Liver (tissue), 9 donors: Measurements from ENCODE around the gene TFB2M. TPM values are rescaled to one million over a fixed set of nuclear protein-coding genes. Genes with fewer than 3 reads are reported as not detected.

Experiments
- DNase-seq: peaks from one replicate; pipeline ENCODE4 v3.0.0-alpha.2; 2017; ENCODE audit warnings: low spot score
- H3K27ac ChIP-seq, 2 donors: one replicate each; pipeline ENCODE4 v1.7.0; 2013; ENCODE audit warnings: inconsistent platforms in 2 of 2, low read length in 2 of 2, control low read depth in 1 of 2, low read depth in 1 of 2, mild to moderate bottlenecking in 1 of 2
- H3K27me3 ChIP-seq, 4 donors: one replicate each; pipeline versions ENCODE4 v1.6.1 to v1.7.0; 2013; ENCODE audit warnings: low read length in 3 of 4, inconsistent platforms in 1 of 4, mild to moderate bottlenecking in 1 of 4, moderate library complexity in 1 of 4; ENCODE audit not compliant: control insufficient read depth in 4 of 4, insufficient read depth in 4 of 4
- H3K36me3 ChIP-seq, 4 donors: one replicate each; pipeline versions ENCODE4 v1.6.1 to v1.7.0; 2013; ENCODE audit warnings: low read length in 3 of 4, mild to moderate bottlenecking in 3 of 4, low read depth in 1 of 4, moderate library complexity in 1 of 4; ENCODE audit not compliant: control insufficient read depth in 4 of 4, insufficient read depth in 3 of 4
- H3K4me1 ChIP-seq, 4 donors: one replicate each; pipeline versions ENCODE4 v1.6.1 to v1.7.0; 2013; ENCODE audit warnings: low read length in 3 of 4, mild to moderate bottlenecking in 3 of 4, moderate library complexity in 1 of 4; ENCODE audit not compliant: control insufficient read depth in 4 of 4, insufficient read depth in 4 of 4
- H3K4me3 ChIP-seq, 3 donors: one replicate each; pipeline versions ENCODE4 v1.6.1 to v1.7.0; 2013; ENCODE audit warnings: low read length in 3 of 3, control low read depth in 1 of 3, low read depth in 1 of 3, mild to moderate bottlenecking in 1 of 3
- H3K9ac ChIP-seq, 2 donors: one replicate each; pipeline ENCODE4 v1.7.0; 2013; ENCODE audit warnings: low read length in 2 of 2, mild to moderate bottlenecking in 2 of 2, moderate library complexity in 2 of 2, control low read depth in 1 of 2, low read depth in 1 of 2
- H3K9me3 ChIP-seq, 4 donors: one replicate each; pipeline versions ENCODE4 v1.6.1 to v1.7.0; 2013; ENCODE audit warnings: low read length in 3 of 4; ENCODE audit not compliant: control insufficient read depth in 4 of 4
- ATF3 ChIP-seq: IDR thresholded peaks from 2 replicates; pipeline ENCODE4 v1.6.1; 2016; ENCODE audit warnings: antibody characterized with exemption
- CTCF ChIP-seq: fragments of 150-350 bp; IDR thresholded peaks from 2 replicates; pipeline ENCODE4 v1.5.1; 2017; ENCODE audit warnings: improper control_type of control experiment, low read depth, low read length; ENCODE audit not compliant: missing input control
- EGR1 ChIP-seq, 2 donors: IDR thresholded peaks; 2 replicates each; pipeline ENCODE4 v1.6.1; 2016 to 2018; ENCODE audit warnings: antibody characterized with exemption in 2 of 2, low read depth in 2 of 2
- FOXA1 ChIP-seq: IDR thresholded peaks from 2 replicates; pipeline ENCODE4 v1.6.1; 2016; ENCODE audit warnings: antibody characterized with exemption
- FOXA2 ChIP-seq: IDR thresholded peaks from 2 replicates; pipeline ENCODE4 v1.6.1; 2016; ENCODE audit warnings: antibody characterized with exemption
- GABPA ChIP-seq, 2 donors: IDR thresholded peaks in 1 of 2; conservative IDR thresholded peaks in 1 of 2; 2 replicates each; pipeline ENCODE4 v1.6.1; 2016; ENCODE audit warnings: antibody characterized with exemption in 2 of 2, mild to moderate bottlenecking in 1 of 2, moderate library complexity in 1 of 2
- HNF4A ChIP-seq, 2 donors: conservative IDR thresholded peaks; 2 replicates each; pipeline ENCODE4 v1.6.1; 2016; ENCODE audit warnings: antibody characterized with exemption in 2 of 2, mild to moderate bottlenecking in 2 of 2
- HNF4G ChIP-seq: IDR thresholded peaks from 2 replicates; pipeline ENCODE4 v1.6.1; 2016; ENCODE audit warnings: antibody characterized with exemption
- JUND ChIP-seq, 2 donors: IDR thresholded peaks; 2 replicates each; pipeline ENCODE4 v1.6.1; 2016; ENCODE audit warnings: antibody characterized with exemption in 2 of 2
- MAX ChIP-seq: IDR thresholded peaks from 2 replicates; pipeline ENCODE4 v1.6.1; 2016; ENCODE audit warnings: antibody characterized with exemption
- NR2F2 ChIP-seq: IDR thresholded peaks from 2 replicates; pipeline ENCODE4 v1.6.1; 2016; ENCODE audit warnings: antibody characterized with exemption
- RAD21 ChIP-seq, 2 donors: IDR thresholded peaks; 2 replicates each; pipeline ENCODE4 v1.6.1; 2016; ENCODE audit warnings: antibody characterized with exemption in 2 of 2, mild to moderate bottlenecking in 2 of 2
- REST ChIP-seq: IDR thresholded peaks from 2 replicates; pipeline ENCODE4 v1.6.1; 2016; ENCODE audit warnings: antibody characterized with exemption, mild to moderate bottlenecking
- RXRA ChIP-seq, 2 donors: IDR thresholded peaks; 2 replicates each; pipeline ENCODE4 v1.6.1; 2017 to 2018; ENCODE audit warnings: antibody characterized with exemption in 2 of 2, mild to moderate bottlenecking in 1 of 2
- SP1 ChIP-seq: IDR thresholded peaks from 2 replicates; pipeline ENCODE4 v1.6.1; 2018; ENCODE audit warnings: antibody characterized with exemption, mild to moderate bottlenecking
- TAF1 ChIP-seq: conservative IDR thresholded peaks from 2 replicates; pipeline ENCODE4 v1.6.1; 2016; ENCODE audit warnings: antibody characterized with exemption, mild to moderate bottlenecking
- YY1 ChIP-seq: IDR thresholded peaks from 2 replicates; pipeline ENCODE4 v1.6.1; 2016; ENCODE audit warnings: antibody characterized with exemption, mild to moderate bottlenecking
- ZBTB33 ChIP-seq: IDR thresholded peaks from 2 replicates; pipeline ENCODE4 v1.6.1; 2016; ENCODE audit warnings: antibody characterized with exemption
- WGBS: extraction: QIAGEN DNeasy Blood & Tissue Kit; methylation state at CpG from one replicate; pipeline ENCODE4 v1.1.7; 2013; 5-methylcytosine and 5-hydroxymethylcytosine counted together
- polyA plus RNA-seq, 2 donors: library from polyadenylated mRNA; stranded (reverse) in 1 of 2; unstranded in 1 of 2; fragments of 200-250 nt in 1 of 2; fragments of >200 nt in 1 of 2; fragmentation: Nextera tagmentation in 1 of 2; extraction: Ambion mirVana in 1 of 2; gene quantifications; one replicate each; pipeline versions ENCODE4 v1.2.1 to v1.2.3, GENCODE V29; 2013 to 2015
- total RNA-seq, 2 donors: library from RNA; depleted of rRNA; stranded (reverse); fragments of >200 nt; gene quantifications; one replicate each; pipeline ENCODE4 v1.2.3, GENCODE V29; 2014
- donor health status: healthy.
- donor health status: healthy.
- donor health status: healthy.
- donor health status: healthy.
- donor health status: healthy.

The TFB2M gene
- total and polyA plus RNA-seq, 4 donors: 15.0 to 26.4 (median 23.5) TPM

- TF ChIP-seq GABPA (IDR thresholded peaks at IDR 0.05 in 1 of 2, conservative IDR thresholded peaks at IDR 0.05 in 1 of 2): no peak
- TF ChIP-seq ATF3: no peak
- no peak for TF ChIP-seq RXRA (IDR thresholded peaks at IDR 0.05)
- no peak for TF ChIP-seq NR2F2
- TF ChIP-seq RAD21 (IDR thresholded peaks at IDR 0.05): no peak
- no peak overlapping the region for H3K4me3 ChIP-seq
- peaks cover 17 to 39% (median 28%) of the 10 kb centered on the region in 4 donors for H3K4me1 ChIP-seq
- no peaks in the 10 kb centered on the region for H3K27me3 ChIP-seq
- peak overlapping the region in 1 of 2 donors; percentile 45 for H3K27ac ChIP-seq
- H3K36me3 ChIP-seq: peaks cover 0 to 4% (median 1%) of the 10 kb centered on the region in 4 donors
- H3K9ac ChIP-seq: no peak overlapping the region
- WGBS: 79% methylated on average over 3 of the region's 3 CpGs
- DNase-seq: no peak
- H3K9me3 ChIP-seq: no peaks in the 10 kb centered on the region
Observed at GRCh38 chr1:246587032-246587431, 21.0 kb upstream of the TFB2M start.

GRCh38 chr1:246583448-246584185 lies 17.6 kb upstream of the TFB2M start:
- H3K27ac ChIP-seq: peak overlapping the region; percentile 47 to 61
- no peaks in the 10 kb centered on the region for H3K36me3 ChIP-seq
- peaks cover 23 to 39% (median 32%) of the 10 kb centered on the region in 4 donors for H3K4me1 ChIP-seq
- WGBS: 53% methylated on average over 6 of the region's 6 CpGs
- peak overlapping the region in 1 of 2 donors; percentile 65 for H3K9ac ChIP-seq
- H3K4me3 ChIP-seq: peak overlapping the region; percentile 57 to 78 (median 62)
- no peaks in the 10 kb centered on the region for H3K27me3 ChIP-seq
- no peak for DNase-seq
- TF ChIP-seq ZBTB33 (peak; percentile 90), FOXA1 (peak; percentile 77), ATF3 (peak; percentile 92), RAD21 (IDR thresholded peaks at IDR 0.05) (peak; percentile 43 to 48), HNF4G (peak; percentile 86), RXRA (IDR thresholded peaks at IDR 0.05) (peak; percentile 93 to 96), CTCF (no peak), HNF4A (conservative IDR thresholded peaks at IDR 0.05) (peak; percentile 96 to 97), REST (peak; percentile 56), NR2F2 (peak; percentile 98), SP1 (peak; percentile 94), EGR1 (IDR thresholded peaks at IDR 0.05; ENCODE audit: low read depth in 2 of 2) (no peak), FOXA2 (peak; percentile 84), JUND (IDR thresholded peaks at IDR 0.05) (peak; percentile 94), YY1 (peak; percentile 71), TAF1 (peak; percentile 70), MAX (peak; percentile 81), GABPA (IDR thresholded peaks at IDR 0.05 in 1 of 2, conservative IDR thresholded peaks at IDR 0.05 in 1 of 2) (peak in 1 of 2 donors; percentile 61)
- no peaks in the 10 kb centered on the region for H3K9me3 ChIP-seq
